ENCODE data around the gene CYP8B1. TPM values are rescaled to one million over a fixed set of nuclear protein-coding genes. Genes with fewer than 3 reads are reported as not detected.

Gene CYP8B1
- total and polyA plus RNA-seq, 2 donors (not counting 1 experiment from before 2014, with no cell fraction given) = not detected

- no peak overlapping the region for H3K9ac ChIP-seq (ENCODE audit: insufficient read depth, low read length)
- no peak overlapping the region for H3K27ac ChIP-seq (ENCODE audit: insufficient read depth, low read length)
- H3K4me1 ChIP-seq (ENCODE audit: control insufficient read depth, extremely low read depth, insufficient read depth, low read length) = no peaks in the 10 kb centered on the region
- no peak for DNase-seq (ENCODE audit: low read depth in 2 of 2)
- H3K4me3 ChIP-seq (replicated peaks in 1 of 4; ENCODE audit: control extremely low read depth in 1 of 4, insufficient read depth in 1 of 4, low read depth in 3 of 4, low read length in 4 of 4) = no peak overlapping the region
- H3K79me2 ChIP-seq (ENCODE audit: control insufficient read depth, insufficient read depth, low read length) = no peaks in the 10 kb centered on the region
- no peak overlapping the region for H3K4me2 ChIP-seq (ENCODE audit: extremely low read depth, insufficient read depth, low read length)
- H3K36me3 ChIP-seq (ENCODE audit: control insufficient read depth, insufficient read depth, low read length) = no peaks in the 10 kb centered on the region
- no peaks in the 10 kb centered on the region for H4K20me1 ChIP-seq (ENCODE audit: control insufficient read depth, extremely low read depth, insufficient read depth, low read length)
- TF ChIP-seq, protein P1, sequence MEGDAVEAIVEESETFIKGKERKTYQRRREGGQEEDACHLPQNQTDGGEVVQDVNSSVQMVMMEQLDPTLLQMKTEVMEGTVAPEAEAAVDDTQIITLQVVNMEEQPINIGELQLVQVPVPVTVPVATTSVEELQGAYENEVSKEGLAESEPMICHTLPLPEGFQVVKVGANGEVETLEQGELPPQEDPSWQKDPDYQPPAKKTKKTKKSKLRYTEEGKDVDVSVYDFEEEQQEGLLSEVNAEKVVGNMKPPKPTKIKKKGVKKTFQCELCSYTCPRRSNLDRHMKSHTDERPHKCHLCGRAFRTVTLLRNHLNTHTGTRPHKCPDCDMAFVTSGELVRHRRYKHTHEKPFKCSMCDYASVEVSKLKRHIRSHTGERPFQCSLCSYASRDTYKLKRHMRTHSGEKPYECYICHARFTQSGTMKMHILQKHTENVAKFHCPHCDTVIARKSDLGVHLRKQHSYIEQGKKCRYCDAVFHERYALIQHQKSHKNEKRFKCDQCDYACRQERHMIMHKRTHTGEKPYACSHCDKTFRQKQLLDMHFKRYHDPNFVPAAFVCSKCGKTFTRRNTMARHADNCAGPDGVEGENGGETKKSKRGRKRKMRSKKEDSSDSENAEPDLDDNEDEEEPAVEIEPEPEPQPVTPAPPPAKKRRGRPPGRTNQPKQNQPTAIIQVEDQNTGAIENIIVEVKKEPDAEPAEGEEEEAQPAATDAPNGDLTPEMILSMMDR (conservative IDR thresholded peaks at IDR 0.05 in 1 of 2, IDR thresholded peaks at IDR 0.05 in 1 of 2; ENCODE audit: low read depth in 1 of 2, low read length in 2 of 2) = no peak
- no peak for TF ChIP-seq EZH2 (IDR thresholded peaks at IDR 0.05; ENCODE audit: low read length, missing control alignments)
- no peak overlapping the region for H2AFZ ChIP-seq (ENCODE audit: low read length)
- H3K27me3 ChIP-seq (ENCODE audit: control insufficient read depth, insufficient read depth, low read length) = peaks cover 6% of the 10 kb centered on the region
- no peaks in the 10 kb centered on the region for H3K9me3 ChIP-seq (ENCODE audit: control insufficient read depth, insufficient read depth, low read depth, low read length)
Measured at GRCh38 chr3:42853739-42854302, 21.9 kb downstream of the CYP8B1 start.

DNA sequence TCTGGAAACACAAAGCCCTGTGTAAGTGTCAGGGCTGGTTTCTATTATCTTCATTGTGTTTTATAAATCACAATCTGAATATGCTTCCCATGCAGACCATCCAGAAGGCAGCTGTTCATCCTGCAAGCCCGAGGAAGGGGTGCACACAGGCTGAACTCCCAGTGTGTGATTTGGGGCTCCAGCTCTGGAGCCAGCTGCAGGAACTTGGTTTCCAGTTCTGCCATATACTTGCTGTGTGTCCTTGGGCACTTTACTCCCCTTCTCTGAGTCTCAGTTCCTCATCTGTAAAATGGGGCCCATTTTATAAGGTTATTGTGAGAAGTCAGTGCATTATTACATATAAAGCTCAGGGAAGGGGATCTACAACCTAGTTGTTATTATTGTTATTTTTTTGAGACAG is 22.6 kb downstream of the CYP8B1 start:
- H3K4me1 ChIP-seq (ENCODE audit: control insufficient read depth, extremely low read depth, insufficient read depth, low read length) = no peaks in the 10 kb centered on the region
- no peaks in the 10 kb centered on the region for H3K79me2 ChIP-seq (ENCODE audit: control insufficient read depth, insufficient read depth, low read length)
- H3K27ac ChIP-seq (ENCODE audit: insufficient read depth, low read length) = no peak overlapping the region
- DNase-seq (ENCODE audit: low read depth in 2 of 2) = no peak
- H3K36me3 ChIP-seq (ENCODE audit: control insufficient read depth, insufficient read depth, low read length) = no peaks in the 10 kb centered on the region
- no peak overlapping the region for H3K4me2 ChIP-seq (ENCODE audit: extremely low read depth, insufficient read depth, low read length)
- no peak overlapping the region for H3K9ac ChIP-seq (ENCODE audit: insufficient read depth, low read length)
- H4K20me1 ChIP-seq (ENCODE audit: control insufficient read depth, extremely low read depth, insufficient read depth, low read length) = no peaks in the 10 kb centered on the region
- peaks cover 6% of the 10 kb centered on the region for H3K27me3 ChIP-seq (ENCODE audit: control insufficient read depth, insufficient read depth, low read length)
- H3K4me3 ChIP-seq (replicated peaks in 1 of 4; ENCODE audit: control extremely low read depth in 1 of 4, insufficient read depth in 1 of 4, low read depth in 3 of 4, low read length in 4 of 4) = no peak overlapping the region
- no peak for TF ChIP-seq EZH2 (IDR thresholded peaks at IDR 0.05; ENCODE audit: low read length, missing control alignments)
- TF ChIP-seq, protein P1 (conservative IDR thresholded peaks at IDR 0.05 in 1 of 2, IDR thresholded peaks at IDR 0.05 in 1 of 2; ENCODE audit: low read depth in 1 of 2, low read length in 2 of 2) = no peak
- H2AFZ ChIP-seq (ENCODE audit: low read length) = no peak overlapping the region
- H3K9me3 ChIP-seq (ENCODE audit: control insufficient read depth, insufficient read depth, low read depth, low read length) = no peaks in the 10 kb centered on the region

DNA sequence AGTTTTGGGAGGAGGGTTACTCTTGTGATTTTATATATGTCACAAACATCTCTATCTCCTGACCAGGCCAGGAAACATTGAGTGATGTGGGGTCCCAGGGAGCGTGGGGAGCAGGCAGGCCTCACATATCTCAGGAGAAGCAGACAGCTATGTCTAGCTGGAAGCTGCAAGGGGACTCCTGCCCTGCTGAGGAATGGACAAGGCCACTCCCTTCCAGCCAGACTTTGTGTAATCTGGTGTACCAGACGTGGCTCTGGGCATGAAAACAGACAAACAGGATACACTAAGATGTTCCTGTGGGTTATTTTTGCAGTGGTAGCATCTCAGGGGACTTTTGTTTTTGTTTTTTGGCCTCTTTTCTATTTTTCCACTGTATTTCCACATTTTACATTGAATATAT is 23.2 kb downstream of the CYP8B1 start:
- H3K9ac ChIP-seq (ENCODE audit: insufficient read depth, low read length) = no peak overlapping the region
- H3K36me3 ChIP-seq (ENCODE audit: control insufficient read depth, insufficient read depth, low read length) = no peaks in the 10 kb centered on the region
- H2AFZ ChIP-seq (ENCODE audit: low read length) = no peak overlapping the region
- TF ChIP-seq, protein P1 (conservative IDR thresholded peaks at IDR 0.05 in 1 of 2, IDR thresholded peaks at IDR 0.05 in 1 of 2; ENCODE audit: low read depth in 1 of 2, low read length in 2 of 2) = no peak
- TF ChIP-seq EZH2 (IDR thresholded peaks at IDR 0.05; ENCODE audit: low read length, missing control alignments) = no peak
- peaks cover 6% of the 10 kb centered on the region for H3K27me3 ChIP-seq (ENCODE audit: control insufficient read depth, insufficient read depth, low read length)
- H3K9me3 ChIP-seq (ENCODE audit: control insufficient read depth, insufficient read depth, low read depth, low read length) = no peaks in the 10 kb centered on the region
- H3K27ac ChIP-seq (ENCODE audit: insufficient read depth, low read length) = no peak overlapping the region
- no peak overlapping the region for H3K4me2 ChIP-seq (ENCODE audit: extremely low read depth, insufficient read depth, low read length)
- H3K79me2 ChIP-seq (ENCODE audit: control insufficient read depth, insufficient read depth, low read length) = no peaks in the 10 kb centered on the region
- H3K4me1 ChIP-seq (ENCODE audit: control insufficient read depth, extremely low read depth, insufficient read depth, low read length) = no peaks in the 10 kb centered on the region
- no peaks in the 10 kb centered on the region for H4K20me1 ChIP-seq (ENCODE audit: control insufficient read depth, extremely low read depth, insufficient read depth, low read length)
- no peak overlapping the region for H3K4me3 ChIP-seq (replicated peaks in 1 of 4; ENCODE audit: control extremely low read depth in 1 of 4, insufficient read depth in 1 of 4, low read depth in 3 of 4, low read length in 4 of 4)
- DNase-seq (ENCODE audit: low read depth in 2 of 2) = no peak

Data from fibroblast of lung (primary cell).